HG02840 (cell line): ENCODE data around the gene SLC4A8.
"Not testable (repeated sequence)": the region's sequence is repeated elsewhere in the genome, so short reads cannot be mapped to it uniquely, and the experiment has no call there.

Experiments
- ATAC-seq: cut with Tn5 transposase; IDR thresholded peaks from one replicate; pipeline ENCODE4 v1.9.1; 2021; ENCODE audit warnings: mild to moderate bottlenecking, moderate library complexity, moderate number of reproducible peaks; ENCODE audit not compliant: unreplicated experiment, low FRiP score

SLC4A8 gene

DNA sequence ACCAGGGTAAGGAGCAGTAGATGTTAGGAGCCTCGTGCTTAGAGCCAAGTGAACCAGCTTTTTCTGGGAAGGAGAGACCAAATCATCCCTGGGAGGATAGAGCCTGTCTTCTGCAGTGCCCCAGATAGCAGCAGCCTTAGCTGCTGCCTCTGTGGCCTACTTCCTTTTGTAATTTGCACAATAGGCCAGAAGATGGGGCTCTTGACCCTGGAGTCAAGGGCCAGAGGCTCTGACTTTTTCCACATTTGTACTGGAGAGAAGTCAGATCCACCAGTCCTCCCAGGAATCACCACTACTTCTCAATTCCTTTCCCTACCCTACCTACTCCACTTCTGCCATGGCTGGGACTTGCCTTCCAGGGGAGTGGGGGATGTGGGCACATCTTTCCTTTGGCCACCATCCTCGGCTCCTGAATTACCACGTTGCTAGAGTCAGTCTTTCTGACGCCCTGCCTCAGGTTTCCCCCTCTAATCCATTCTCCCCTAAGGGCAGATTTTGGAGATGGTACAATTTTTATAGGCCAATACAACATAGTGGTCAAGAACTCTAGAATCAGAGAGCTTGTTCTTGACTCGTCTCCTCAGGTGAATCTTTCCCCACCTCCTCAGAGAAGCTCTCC, 3.3 kb upstream of the SLC4A8 start:
- ATAC-seq = no peak

GRCh38 chr12:51424094-51424661, 453 bp upstream of the SLC4A8 start:
- ATAC-seq = no peak

GRCh38 chr12:51428256-51428655, 3.6 kb downstream of the SLC4A8 start:
- no peak for ATAC-seq

DNA sequence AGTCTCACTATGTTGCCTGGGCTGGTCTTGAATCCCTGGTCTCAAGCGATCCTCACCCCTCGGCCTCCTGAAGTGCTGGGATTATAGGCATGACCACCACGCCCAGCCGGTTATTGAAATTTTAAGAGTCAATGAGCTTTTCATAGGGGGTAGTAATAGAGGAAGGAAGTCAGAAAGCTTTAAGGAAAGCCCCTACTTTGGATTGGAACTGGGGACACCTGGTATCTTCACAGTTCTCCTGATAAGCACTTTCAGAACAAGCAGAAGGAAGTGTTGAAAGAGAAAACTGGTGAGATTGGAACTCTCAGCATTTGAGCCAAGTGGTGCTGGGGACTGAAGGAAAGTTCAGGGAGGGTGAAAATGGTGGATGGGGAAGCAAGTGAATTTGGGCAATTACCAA, 5.1 kb downstream of the SLC4A8 start:
- ATAC-seq = no peak

- ATAC-seq = no peak
Observed at GRCh38 chr12:51430196-51430895, 5.7 kb downstream of the SLC4A8 start.

DNA sequence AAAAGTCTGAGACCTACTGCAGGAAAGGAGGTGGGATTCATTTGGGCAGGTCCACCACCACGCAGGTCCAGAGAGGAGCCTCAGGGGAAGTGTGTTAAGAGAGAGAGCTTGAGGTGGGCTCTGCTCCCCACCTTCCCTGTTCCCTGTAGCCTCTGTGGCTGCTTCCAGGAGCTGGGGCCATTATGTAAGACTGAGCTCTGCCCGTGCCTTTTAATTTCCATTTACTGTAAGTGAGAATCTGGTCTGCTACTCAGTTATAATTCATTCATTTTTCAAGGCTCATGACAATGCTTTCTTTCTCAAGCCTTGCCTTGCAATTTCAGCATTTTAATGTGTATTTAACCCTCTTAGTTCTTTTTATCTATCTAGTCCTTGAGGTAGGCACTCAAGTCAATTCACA, 8.3 kb downstream of the SLC4A8 start:
- ATAC-seq = no peak

DNA sequence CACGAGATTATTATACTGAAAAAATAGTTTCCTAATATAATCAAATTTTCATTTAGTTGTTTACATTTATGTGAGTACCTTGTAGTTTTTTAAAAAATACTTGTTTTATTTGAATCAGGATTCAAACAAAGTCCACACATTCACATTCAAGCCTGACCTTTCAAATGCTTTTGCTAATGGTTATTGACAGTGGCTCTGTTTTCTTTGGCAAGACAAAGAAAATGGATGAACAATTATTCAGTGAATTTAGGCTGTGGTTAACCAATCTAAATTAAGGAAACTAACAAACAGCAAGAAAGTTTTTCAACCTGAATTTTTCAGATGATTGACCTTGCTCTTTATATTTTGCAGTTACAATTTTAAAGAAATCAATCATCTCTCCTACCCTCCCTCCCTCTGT, 9.7 kb downstream of the SLC4A8 start:
- ATAC-seq = no peak

DNA sequence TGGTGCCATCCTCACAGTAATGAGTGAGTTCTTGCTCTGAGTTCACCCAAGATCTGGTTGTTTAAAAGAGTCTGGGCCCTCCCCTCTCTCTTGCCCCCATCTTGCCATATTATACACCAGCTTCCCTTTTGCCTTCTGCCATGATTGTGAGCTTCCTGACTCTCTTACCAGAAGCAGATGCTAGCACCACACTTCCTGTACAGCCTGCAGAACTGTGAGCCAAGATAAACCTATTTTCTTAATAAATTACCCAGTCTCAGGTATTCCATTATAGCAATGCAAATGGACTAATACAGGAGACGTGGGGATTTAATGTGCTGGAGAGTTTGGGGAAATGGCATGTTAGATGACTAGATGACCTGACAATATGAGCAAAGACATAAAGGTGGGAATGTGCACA, 12.8 kb downstream of the SLC4A8 start:
- ATAC-seq = no peak

GRCh38 chr12:51439330-51439729, 14.7 kb downstream of the SLC4A8 start:
- no peak for ATAC-seq

- ATAC-seq = no peak
Observed at GRCh38 chr12:51441583-51441982, 17.0 kb downstream of the SLC4A8 start.

- no peak for ATAC-seq
Observed at GRCh38 chr12:51442324-51442723, 17.7 kb downstream of the SLC4A8 start.

DNA sequence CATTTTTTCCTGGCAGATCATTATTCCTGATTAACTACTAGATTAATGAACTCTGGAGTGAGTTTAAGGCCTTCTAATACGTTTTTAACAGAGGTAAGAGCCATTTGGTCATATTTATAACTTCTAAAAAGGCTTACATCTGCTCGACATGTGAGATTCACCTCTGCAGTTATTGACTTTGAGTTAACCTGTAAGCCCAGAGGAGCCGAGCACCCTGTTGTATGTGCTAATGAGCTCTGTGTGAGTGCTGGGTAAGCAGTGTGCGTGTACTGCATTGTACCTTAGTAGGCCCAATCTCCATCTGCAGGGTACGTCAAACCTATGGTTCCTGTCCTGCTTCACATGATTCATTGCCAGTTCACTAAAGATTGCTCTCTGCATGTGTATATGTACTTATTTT, 18.9 kb downstream of the SLC4A8 start:
- no peak for ATAC-seq

- no peak for ATAC-seq
Observed at GRCh38 chr12:51448618-51449256, 24.1 kb downstream of the SLC4A8 start.

- no peak for ATAC-seq
Observed at GRCh38 chr12:51449580-51450246, 25.1 kb downstream of the SLC4A8 start.

DNA sequence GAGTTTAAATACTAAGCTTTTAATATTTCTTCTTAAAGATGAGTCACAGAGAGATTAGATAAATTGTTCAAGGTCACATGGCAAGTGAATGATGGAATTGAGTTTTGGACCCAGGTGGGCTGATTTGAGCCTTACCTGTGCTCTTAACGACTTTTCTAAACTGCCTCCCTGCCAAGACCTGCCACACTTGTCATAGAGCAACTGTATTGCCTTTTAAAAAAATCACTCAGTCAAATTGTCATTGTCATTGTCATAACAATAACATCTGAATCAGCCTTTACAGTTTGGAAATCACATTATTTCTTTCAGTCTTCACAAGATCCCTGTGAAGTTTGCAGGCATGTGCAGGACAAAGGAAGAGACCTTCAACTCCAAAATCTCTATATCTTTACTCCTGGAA, 25.7 kb downstream of the SLC4A8 start:
- no peak for ATAC-seq

- no peak for ATAC-seq
Observed at GRCh38 chr12:51450806-51451205, 26.2 kb downstream of the SLC4A8 start.

DNA sequence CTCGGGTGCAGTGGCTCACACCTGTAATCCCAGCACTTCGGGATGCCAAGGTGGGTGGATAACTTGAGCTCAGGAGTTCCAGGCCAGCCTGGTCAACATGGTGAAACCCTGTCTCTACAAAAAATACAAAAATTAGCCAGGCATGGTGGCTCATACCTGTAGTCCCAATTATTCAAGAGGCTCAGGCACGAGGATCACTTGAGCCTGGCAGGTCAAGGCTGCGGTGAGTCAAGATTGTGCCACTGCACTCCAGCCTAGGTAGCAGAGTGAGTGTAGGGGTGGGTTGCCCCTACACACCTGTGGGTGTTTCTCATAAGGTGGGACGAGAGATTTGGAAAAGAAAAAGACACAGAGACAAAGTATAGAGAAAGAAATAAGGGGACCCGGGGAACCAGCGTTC, 29.4 kb downstream of the SLC4A8 start:
- not testable (repeated sequence) for ATAC-seq

DNA sequence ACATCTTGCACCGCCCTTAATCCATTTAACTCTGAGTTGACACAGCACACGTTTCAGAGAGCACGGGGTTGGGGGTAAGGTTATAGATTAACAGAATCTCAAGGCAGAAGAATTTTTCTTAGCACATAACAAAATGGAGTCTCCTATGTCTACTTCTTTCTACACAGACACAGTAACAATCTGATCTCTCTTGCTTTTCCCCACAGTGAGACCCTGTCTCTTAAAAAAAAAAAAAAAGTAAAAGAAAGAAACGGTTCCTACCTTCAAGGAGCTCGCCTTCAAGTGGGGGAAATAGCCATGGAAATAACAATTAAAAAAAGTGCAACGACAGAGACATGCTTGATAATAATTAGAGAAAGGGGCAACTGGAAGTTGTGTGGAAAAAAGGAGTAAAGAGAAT, 30.4 kb downstream of the SLC4A8 start:
- ATAC-seq = not testable (repeated sequence)

DNA sequence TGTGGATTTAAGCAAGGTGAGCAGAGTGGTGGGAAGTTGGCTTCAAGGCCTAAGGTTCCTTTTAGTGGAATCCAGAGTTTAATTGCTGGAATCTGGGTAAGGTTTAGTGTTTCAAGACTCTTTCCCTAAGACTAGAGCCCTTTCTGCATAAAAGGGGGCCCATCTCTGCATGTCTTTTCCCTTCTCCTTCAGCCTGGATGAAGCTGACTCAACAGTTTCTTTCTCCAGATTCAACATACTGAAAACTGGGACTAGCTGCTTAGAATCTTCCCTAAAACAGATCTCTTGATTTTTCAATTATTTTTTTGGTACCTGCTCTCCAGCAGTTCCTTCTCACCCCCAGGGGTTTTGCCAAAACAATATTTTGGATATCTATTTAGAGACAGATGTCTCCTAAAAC, 34.0 kb downstream of the SLC4A8 start:
- no peak for ATAC-seq

- no peak for ATAC-seq
Observed at GRCh38 chr12:51460519-51460918, 35.9 kb downstream of the SLC4A8 start.

GRCh38 chr12:51465491-51465890, 40.9 kb downstream of the SLC4A8 start:
- no peak for ATAC-seq
